IMR-90 (cell line): Measurements from ENCODE around the gene DGKD. TPM values are rescaled to one million over a fixed set of nuclear protein-coding genes. Genes with fewer than 3 reads are reported as not detected.

Source experiments
- ATAC-seq: fragments of 200-7000 bp; cut with Tn5 transposase; 2 replicates; pipeline ENCODE4 v1.9.1; 2020; ENCODE audit warnings: low read depth, mild to moderate bottlenecking, moderate library complexity
- BruUV-seq: library from RNA; stranded (reverse); fragments of 400-500 nt; replicated peaks from 2 replicates; lab custom pipeline; 2021; lab: Mats Ljungman, UMichigan
- CTCF ChIA-PET: fragments of 300-600 bp; formaldehyde crosslinking; extraction: SDS; loops from one replicate; lab custom pipeline; 2021; ENCODE audit warnings: antibody characterized with exemption; lab: Yijun Ruan, JAX
- POLR2A ChIA-PET: fragments of 300-600 bp; sonication (Branson Sonifier 250); formaldehyde crosslinking; loops from one replicate; lab custom pipeline; 2022; ENCODE audit warnings: antibody characterized with exemption; ENCODE audit not compliant: unreplicated experiment; lab: Charles Lee
- DNase-seq: peaks from one replicate; pipeline ENCODE4 v3.0.0; 2013
- H2AFZ ChIP-seq: replicated peaks from 2 replicates; pipeline ENCODE3; 2013; ENCODE audit warnings: low read length, mild to moderate bottlenecking; ENCODE audit not compliant: poor library complexity
- H2AK5ac ChIP-seq: 2 replicates; pipeline ENCODE4 v1.6.1; 2013; ENCODE audit warnings: low read depth, low read length, inconsistent platforms
- H2AK9ac ChIP-seq: replicated peaks from 2 replicates; pipeline ENCODE3; 2013; ENCODE audit warnings: mild to moderate bottlenecking, low read depth, low read length, moderate library complexity; ENCODE audit not compliant: poor library complexity
- H2BK120ac ChIP-seq: 2 replicates; pipeline ENCODE4 v1.6.1; 2013; ENCODE audit warnings: low read depth, low read length, inconsistent platforms
- H2BK15ac ChIP-seq: 3 replicates; pipeline ENCODE4 v1.6.1; 2013; ENCODE audit warnings: low read depth, low read length, inconsistent platforms
- H2BK20ac ChIP-seq: 2 replicates; pipeline ENCODE4 v1.6.1; 2013; ENCODE audit warnings: low read depth, mild to moderate bottlenecking, inconsistent platforms, low read length, moderate library complexity
- H2BK5ac ChIP-seq: 2 replicates; pipeline ENCODE4 v1.6.1; 2013; ENCODE audit warnings: mild to moderate bottlenecking, low read depth, low read length, inconsistent platforms; ENCODE audit not compliant: poor library complexity, severe bottlenecking
- H3K14ac ChIP-seq: replicated peaks from 2 replicates; pipeline ENCODE4 v1.6.1; 2013; ENCODE audit warnings: low read depth, low read length, inconsistent platforms
- H3K18ac ChIP-seq: 2 replicates; pipeline ENCODE4 v1.6.1; 2013; ENCODE audit warnings: low read depth, low read length, control low read depth
- H3K23ac ChIP-seq: 2 replicates; pipeline ENCODE4 v1.6.1; 2013; ENCODE audit warnings: low read depth, low read length, inconsistent platforms
- H3K27ac ChIP-seq: 2 replicates; pipeline ENCODE4 v1.5.1; 2013; ENCODE audit warnings: mild to moderate bottlenecking, control low read depth, low read length; ENCODE audit not compliant: insufficient read depth
- H3K27me3 ChIP-seq: 2 replicates; pipeline ENCODE4 v1.6.1; 2013; ENCODE audit warnings: low read length; ENCODE audit not compliant: control insufficient read depth, insufficient read depth
- H3K36me3 ChIP-seq: 2 replicates; pipeline ENCODE4 v1.6.1; 2013; ENCODE audit warnings: low read length, mixed read lengths; ENCODE audit not compliant: control insufficient read depth, insufficient read depth
- H3K4ac ChIP-seq: 2 replicates; pipeline ENCODE4 v1.6.1; 2013; ENCODE audit warnings: low read depth, low read length, inconsistent platforms
- H3K4me1 ChIP-seq: 2 replicates; pipeline ENCODE4 v1.6.1; 2013; ENCODE audit warnings: low read length, mixed read lengths; ENCODE audit not compliant: control insufficient read depth, insufficient read depth
- H3K4me2 ChIP-seq: 2 replicates; pipeline ENCODE4 v1.6.1; 2013; ENCODE audit warnings: low read depth, mild to moderate bottlenecking, control low read depth, low read length, moderate library complexity
- H3K4me3 ChIP-seq: 2 replicates; pipeline ENCODE4 v1.5.1; 2013; ENCODE audit warnings: low read depth, mild to moderate bottlenecking, control low read depth, low read length, moderate library complexity; ENCODE audit not compliant: insufficient read depth
- H3K56ac ChIP-seq: 2 replicates; pipeline ENCODE4 v1.6.1; 2013; ENCODE audit warnings: low read length, inconsistent platforms; ENCODE audit not compliant: insufficient read depth; ENCODE audit errors: extremely low read depth
- H3K79me1 ChIP-seq, 2 experiments: 2 replicates each; pipeline ENCODE4 v1.6.1; 2013; ENCODE audit warnings: low read length in 2 of 2, inconsistent platforms in 1 of 2, low read depth in 1 of 2
- H3K9ac ChIP-seq: 2 replicates; pipeline ENCODE4 v1.6.1; 2013; ENCODE audit warnings: low read depth, low read length, control low read depth
- H3K9me1 ChIP-seq: 2 replicates; pipeline ENCODE4 v1.6.1; 2013; ENCODE audit warnings: low read length, inconsistent platforms; ENCODE audit not compliant: insufficient read depth
- H3K9me3 ChIP-seq: 2 replicates; pipeline ENCODE4 v1.6.1; 2013; ENCODE audit warnings: low read length; ENCODE audit not compliant: control insufficient read depth, insufficient read depth
- H4K20me1 ChIP-seq: 2 replicates; pipeline ENCODE4 v1.6.1; 2013; ENCODE audit warnings: low read length, inconsistent platforms; ENCODE audit not compliant: insufficient read depth
- H4K5ac ChIP-seq: 2 replicates; pipeline ENCODE4 v1.6.1; 2013; ENCODE audit warnings: mild to moderate bottlenecking, low read depth, low read length, control low read depth
- H4K8ac ChIP-seq, 2 experiments: 2 replicates each; pipeline ENCODE4 v1.6.1; 2013; ENCODE audit warnings: low read depth in 2 of 2, low read length in 2 of 2, control low read depth in 1 of 2, inconsistent platforms in 1 of 2
- H4K91ac ChIP-seq: 2 replicates; pipeline ENCODE4 v1.6.1; 2013; ENCODE audit warnings: low read depth, low read length, inconsistent platforms; ENCODE audit not compliant: insufficient read depth
- BHLHE40 ChIP-seq: fragments of 150-350 bp; IDR thresholded peaks from 2 replicates; pipeline ENCODE4 v1.6.1; 2016; ENCODE audit warnings: mild to moderate bottlenecking, low read depth, low read length
- CEBPB ChIP-seq: IDR thresholded peaks from 2 replicates; pipeline ENCODE4 v1.6.1; 2012; ENCODE audit warnings: low read depth, low read length, improper control_type of control experiment
- CHD1 ChIP-seq: IDR thresholded peaks from 2 replicates; pipeline ENCODE4 v1.6.1; 2012; ENCODE audit warnings: low read depth, low read length, improper control_type of control experiment
- FOS ChIP-seq: fragments of 150-350 bp; IDR thresholded peaks from 2 replicates; pipeline ENCODE4 v1.6.1; 2016; ENCODE audit warnings: low read depth, low read length
- MAZ ChIP-seq: IDR thresholded peaks from 2 replicates; pipeline ENCODE4 v1.6.1; 2012; ENCODE audit warnings: low read depth, mild to moderate bottlenecking, low read length, improper control_type of control experiment, moderate library complexity, borderline replicate concordance
- POLR2A ChIP-seq: IDR thresholded peaks from 2 replicates; pipeline ENCODE4 v1.6.1; 2012; ENCODE audit warnings: mild to moderate bottlenecking, low read depth, low read length
- RAD21 ChIP-seq: IDR thresholded peaks from 2 replicates; pipeline ENCODE4 v1.6.1; 2012; ENCODE audit warnings: low read length, improper control_type of control experiment
- RCOR1 ChIP-seq: IDR thresholded peaks from 2 replicates; pipeline ENCODE4 v1.6.1; 2012; ENCODE audit warnings: mild to moderate bottlenecking, low read length, improper control_type of control experiment; ENCODE audit not compliant: insufficient replicate concordance
- SMC3 ChIP-seq: fragments of 150-350 bp; IDR thresholded peaks from 2 replicates; pipeline ENCODE4 v1.6.1; 2016; ENCODE audit warnings: low read depth, mild to moderate bottlenecking, antibody characterized with exemption, low read length, moderate library complexity
- WGBS, 2 experiments: methylation state at CpG; one replicate each; pipeline versions ENCODE4 v1.1.5 to v1.1.7; 2013; ENCODE audit warnings: missing lambda C conversion rate in 2 of 2; ENCODE audit not compliant: insufficient read length in 1 of 2; ENCODE audit errors: extremely low coverage in 2 of 2; 5-methylcytosine and 5-hydroxymethylcytosine counted together
- dilution Hi-C: fragments of 300-500 bp; cut with HindIII; formaldehyde crosslinking; loops from one replicate; pipeline ENCODE4 v1.14.3; 2018; ENCODE audit warnings: low sequenced_read_pairs; ENCODE audit not compliant: unreplicated experiment
- in situ Hi-C: fragments of 300-500 bp; cut with MboI; formaldehyde crosslinking; loops from 3 replicates; pipeline ENCODE4 v1.14.3; 2019; ENCODE audit warnings: low sequenced_read_pairs, inconsistent platforms, mixed read lengths
- intact Hi-C: fragments of 100-400 bp; cut with micrococcal nuclease; formaldehyde crosslinking; loops from 2 replicates; pipeline ENCODE4 v1.10.0; 2022
- polyA plus RNA-seq, 3 experiments: library from polyadenylated mRNA; depleted of rRNA; stranded (reverse); fragments of >200 nt; gene quantifications; 2 replicates each; pipeline ENCODE4 v1.2.3, GENCODE V29; 2012; ENCODE audit warnings: low replicate concordance in 1 of 3
- total RNA-seq: library from RNA; depleted of rRNA; stranded (reverse); fragments of >200 nt; gene quantifications from 2 replicates; pipeline ENCODE4 v1.2.3, GENCODE V29; 2012
- TF ChIP-seq, protein P1 (sequence below): fragments of 150-350 bp; IDR thresholded peaks from 2 replicates; pipeline ENCODE4 v1.6.1; 2017; ENCODE audit warnings: mild to moderate bottlenecking, antibody characterized with exemption, low read length, low read depth
- TF ChIP-seq, protein P2 (sequence below): conservative IDR thresholded peaks from 2 replicates; pipeline ENCODE4 v1.5.1; 2012; ENCODE audit warnings: mild to moderate bottlenecking, low read depth, low read length, improper control_type of control experiment

Gene DGKD
- total and polyA plus RNA-seq, 2 of the 4 experiments (the other 2 are of a cell fraction) = 6.5 to 10.1 TPM

DNA sequence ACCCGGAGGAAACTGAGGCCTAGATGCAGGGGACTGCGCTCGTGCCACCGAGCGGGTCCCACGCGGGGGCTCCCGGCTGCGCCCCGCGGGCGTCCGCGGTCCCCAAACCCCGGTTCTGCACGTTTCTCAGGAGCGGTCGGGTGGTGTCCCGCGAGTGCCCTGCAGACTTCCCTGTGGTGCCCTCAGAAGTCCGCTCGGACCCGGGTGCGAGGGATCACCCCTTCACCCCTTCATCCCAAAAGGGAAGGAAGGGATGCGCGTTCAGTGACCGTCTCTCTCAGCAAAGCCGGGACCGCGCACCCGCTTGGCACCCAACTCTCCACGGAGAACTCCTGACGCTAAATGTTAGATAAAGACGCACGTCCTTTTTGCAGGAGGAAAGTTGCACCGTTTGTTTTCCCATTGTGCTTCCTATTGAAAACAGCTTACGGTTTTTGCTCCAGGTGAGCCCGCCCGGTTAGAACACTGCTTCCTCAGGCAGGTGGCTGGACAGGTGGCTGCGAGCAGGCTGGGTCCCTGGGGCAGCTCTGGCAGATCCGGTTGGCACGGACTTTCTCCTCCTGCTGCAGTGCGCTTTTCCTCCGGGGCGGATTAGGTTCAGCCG, 779 bp downstream of the DGKD start (continued):
- no peak for TF ChIP-seq SMC3

DNA sequence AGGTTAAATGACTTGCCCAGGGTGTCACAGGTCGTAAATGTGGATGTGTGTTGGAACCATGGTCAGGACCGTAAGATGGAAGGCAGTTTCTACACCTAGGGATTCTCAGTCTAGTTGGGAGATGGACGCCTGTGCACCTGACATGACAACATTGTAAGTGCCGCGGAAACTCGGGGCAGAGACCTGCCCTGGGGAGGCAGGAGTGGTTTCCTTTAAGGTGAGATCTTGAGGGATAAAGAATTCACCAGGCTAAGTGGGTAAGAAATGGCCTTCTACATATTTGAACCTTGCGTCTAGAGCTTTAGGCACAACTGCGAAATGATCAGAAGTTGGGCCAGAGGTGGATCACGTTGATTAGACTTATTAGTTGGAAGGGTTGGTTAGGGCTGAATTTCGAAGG, 1.6 kb downstream of the DGKD start:
- H4K5ac ChIP-seq = no peak overlapping the region
- POLR2A ChIA-PET = no interaction called here
- no peak overlapping the region for H3K4me2 ChIP-seq
- intact Hi-C loops (loop anchor here (2.0 kb wide), 1 partner anchor 31 kb away; no protein-coding TSS in a partner anchor), dilution Hi-C loops (no loop called here), in situ Hi-C loops (no loop called here)
- DNase-seq (no peak), ATAC-seq (no peak)
- no peak overlapping the region for H2BK20ac ChIP-seq
- WGBS, 2 experiments = 98% methylated on average over 8 of the region's 10 CpGs; no CpG with 5 or more reads in 1 of the 2 experiments
- H3K14ac ChIP-seq = no peak overlapping the region
- H3K27me3 ChIP-seq = no peaks in the 10 kb centered on the region
- H3K18ac ChIP-seq = no peak overlapping the region
- no peaks in the 10 kb centered on the region for H3K36me3 ChIP-seq
- H4K8ac ChIP-seq = no peak overlapping the region
- no peak overlapping the region for H3K4me3 ChIP-seq
- no peak overlapping the region for H3K4ac ChIP-seq
- peaks cover 7% of the 10 kb centered on the region for H3K4me1 ChIP-seq
- H4K91ac ChIP-seq = no peak overlapping the region
- no peak overlapping the region for H2AK5ac ChIP-seq
- TF ChIP-seq SMC3 = no peak
- TF ChIP-seq POLR2A = no peak
- TF ChIP-seq CHD1 = no peak
- no peak for TF ChIP-seq RCOR1
- no peak for TF ChIP-seq FOS
- TF ChIP-seq, protein P1, sequence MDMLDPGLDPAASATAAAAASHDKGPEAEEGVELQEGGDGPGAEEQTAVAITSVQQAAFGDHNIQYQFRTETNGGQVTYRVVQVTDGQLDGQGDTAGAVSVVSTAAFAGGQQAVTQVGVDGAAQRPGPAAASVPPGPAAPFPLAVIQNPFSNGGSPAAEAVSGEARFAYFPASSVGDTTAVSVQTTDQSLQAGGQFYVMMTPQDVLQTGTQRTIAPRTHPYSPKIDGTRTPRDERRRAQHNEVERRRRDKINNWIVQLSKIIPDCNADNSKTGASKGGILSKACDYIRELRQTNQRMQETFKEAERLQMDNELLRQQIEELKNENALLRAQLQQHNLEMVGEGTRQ = no peak
- TF ChIP-seq MAZ = no peak
- TF ChIP-seq, protein P2, sequence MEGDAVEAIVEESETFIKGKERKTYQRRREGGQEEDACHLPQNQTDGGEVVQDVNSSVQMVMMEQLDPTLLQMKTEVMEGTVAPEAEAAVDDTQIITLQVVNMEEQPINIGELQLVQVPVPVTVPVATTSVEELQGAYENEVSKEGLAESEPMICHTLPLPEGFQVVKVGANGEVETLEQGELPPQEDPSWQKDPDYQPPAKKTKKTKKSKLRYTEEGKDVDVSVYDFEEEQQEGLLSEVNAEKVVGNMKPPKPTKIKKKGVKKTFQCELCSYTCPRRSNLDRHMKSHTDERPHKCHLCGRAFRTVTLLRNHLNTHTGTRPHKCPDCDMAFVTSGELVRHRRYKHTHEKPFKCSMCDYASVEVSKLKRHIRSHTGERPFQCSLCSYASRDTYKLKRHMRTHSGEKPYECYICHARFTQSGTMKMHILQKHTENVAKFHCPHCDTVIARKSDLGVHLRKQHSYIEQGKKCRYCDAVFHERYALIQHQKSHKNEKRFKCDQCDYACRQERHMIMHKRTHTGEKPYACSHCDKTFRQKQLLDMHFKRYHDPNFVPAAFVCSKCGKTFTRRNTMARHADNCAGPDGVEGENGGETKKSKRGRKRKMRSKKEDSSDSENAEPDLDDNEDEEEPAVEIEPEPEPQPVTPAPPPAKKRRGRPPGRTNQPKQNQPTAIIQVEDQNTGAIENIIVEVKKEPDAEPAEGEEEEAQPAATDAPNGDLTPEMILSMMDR = no peak
- TF ChIP-seq CEBPB = no peak
- TF ChIP-seq RAD21 = no peak
- TF ChIP-seq BHLHE40 = no peak
- H2BK15ac ChIP-seq = no peak overlapping the region
- H2AFZ ChIP-seq = no peak overlapping the region
- H2BK5ac ChIP-seq = no peak overlapping the region
- H3K23ac ChIP-seq = peak overlapping the region; percentile 72
- peaks cover 14% of the 10 kb centered on the region for H4K20me1 ChIP-seq
- BruUV-seq = no TSS peak
- H3K9me1 ChIP-seq = peaks cover 10% of the 10 kb centered on the region
- no peaks in the 10 kb centered on the region for H3K9me3 ChIP-seq
- no peak overlapping the region for H2AK9ac ChIP-seq
- H2BK120ac ChIP-seq = no peak overlapping the region
- no peak overlapping the region for H3K9ac ChIP-seq
- no peak overlapping the region for H3K56ac ChIP-seq
- CTCF ChIA-PET = interaction anchor here (1.2 kb wide), 1 partner anchor 51 kb away, joined by 3 read pairs; no protein-coding TSS in a partner anchor
- H3K79me1 ChIP-seq = peaks cover 29 to 38% of the 10 kb centered on the region in 2 experiments
- no peak overlapping the region for H3K27ac ChIP-seq
